ENCODE results near the gene ERICH6B.
A peak's percentile ranks its signal among the peaks of the same experiment; 100 is the strongest.

The ERICH6B gene

GRCh38 chr13:45503658-45504057, 111.9 kb downstream of the ERICH6B start:
- H3K36me3 Mint-ChIP-seq (ENCODE audit: insufficient read depth): peaks cover 62% of the 10 kb centered on the region
- peak overlapping the region; percentile 19 for H3K27ac Mint-ChIP-seq (ENCODE audit: low read depth)
- DNase-seq (ENCODE audit: low spot score in 2 of 2): no peak
- no peak overlapping the region for H3K4me3 Mint-ChIP-seq
- H3K4me1 Mint-ChIP-seq: peaks cover 18% of the 10 kb centered on the region
- H3K9me3 Mint-ChIP-seq: no peaks in the 10 kb centered on the region
- no peak for ATAC-seq (replicated peaks; ENCODE audit: extremely low read depth, poor library complexity, severe bottlenecking)
- no peaks in the 10 kb centered on the region for H3K27me3 Mint-ChIP-seq

DNA sequence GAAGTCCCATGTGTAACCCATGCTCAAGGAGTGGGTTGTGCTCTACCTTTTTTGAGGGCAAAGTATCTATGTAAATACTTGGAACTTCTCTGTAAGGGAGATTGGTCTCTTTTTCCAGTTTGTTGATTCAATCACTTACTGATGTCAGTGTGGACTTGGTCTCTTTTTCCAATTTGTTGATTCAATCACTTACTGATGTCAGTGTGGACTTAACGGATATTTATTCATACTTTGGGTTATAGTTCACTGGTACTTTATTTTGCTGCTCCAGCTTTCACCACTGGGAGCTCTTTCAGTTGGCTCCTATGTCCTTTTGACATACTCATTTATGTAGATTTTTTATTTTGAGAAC, 114.4 kb downstream of the ERICH6B start:
- DNase-seq (ENCODE audit: low spot score in 2 of 2) (no peak), ATAC-seq (replicated peaks; ENCODE audit: extremely low read depth, poor library complexity, severe bottlenecking) (no peak)
- H3K9me3 Mint-ChIP-seq: no peaks in the 10 kb centered on the region
- H3K4me3 Mint-ChIP-seq: no peak overlapping the region
- peaks cover 63% of the 10 kb centered on the region for H3K36me3 Mint-ChIP-seq (ENCODE audit: insufficient read depth)
- peaks cover 14% of the 10 kb centered on the region for H3K4me1 Mint-ChIP-seq
- no peaks in the 10 kb centered on the region for H3K27me3 Mint-ChIP-seq
- no peak overlapping the region for H3K27ac Mint-ChIP-seq (ENCODE audit: low read depth)

- no peak for DNase-seq (ENCODE audit: low spot score in 2 of 2)
- H3K4me3 Mint-ChIP-seq: no peak overlapping the region
- no peaks in the 10 kb centered on the region for H3K27me3 Mint-ChIP-seq
- H3K9me3 Mint-ChIP-seq: no peaks in the 10 kb centered on the region
- peaks cover 60% of the 10 kb centered on the region for H3K36me3 Mint-ChIP-seq (ENCODE audit: insufficient read depth)
- ATAC-seq (replicated peaks; ENCODE audit: extremely low read depth, poor library complexity, severe bottlenecking): no peak
- H3K27ac Mint-ChIP-seq (ENCODE audit: low read depth): no peak overlapping the region
- H3K4me1 Mint-ChIP-seq: peaks cover 11% of the 10 kb centered on the region
Measured at GRCh38 chr13:45500492-45501174, 114.9 kb downstream of the ERICH6B start.

DNA sequence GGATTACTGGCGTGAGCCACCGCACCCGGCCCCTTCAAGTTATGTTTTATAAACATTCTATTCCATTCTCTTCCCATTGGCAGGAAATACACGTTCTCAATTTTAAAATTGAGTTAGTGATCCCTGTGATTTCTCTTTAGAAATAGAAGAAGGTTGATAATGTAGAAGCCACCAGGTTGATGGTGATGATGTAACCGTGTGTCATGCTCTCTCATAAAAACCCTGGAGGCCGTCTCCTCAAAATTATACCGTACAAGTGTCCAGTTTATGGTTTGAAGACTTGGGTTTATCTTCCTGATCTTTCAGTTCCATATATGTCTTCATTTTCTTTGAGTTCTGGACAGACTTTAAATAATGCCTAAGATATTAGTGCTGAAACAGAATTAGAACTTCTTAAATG, 118.6 kb downstream of the ERICH6B start:
- ATAC-seq (replicated peaks; ENCODE audit: extremely low read depth, poor library complexity, severe bottlenecking) (no peak), DNase-seq (ENCODE audit: low spot score in 2 of 2) (no peak)
- Mint-ChIP-seq H3K4me3 (no peak overlapping the region), H3K27ac (ENCODE audit: low read depth) (peak overlapping the region; percentile 55), H3K27me3 (no peaks in the 10 kb centered on the region), H3K36me3 (ENCODE audit: insufficient read depth) (peaks cover 57% of the 10 kb centered on the region), H3K9me3 (no peaks in the 10 kb centered on the region), H3K4me1 (peaks cover 6% of the 10 kb centered on the region)

- H3K36me3 Mint-ChIP-seq (ENCODE audit: insufficient read depth): peaks cover 46% of the 10 kb centered on the region
- H3K27ac Mint-ChIP-seq (ENCODE audit: low read depth): no peak overlapping the region
- ATAC-seq (replicated peaks; ENCODE audit: extremely low read depth, poor library complexity, severe bottlenecking) (no peak), DNase-seq (ENCODE audit: low spot score in 2 of 2) (no peak)
- H3K4me1 Mint-ChIP-seq: no peaks in the 10 kb centered on the region
- no peaks in the 10 kb centered on the region for H3K27me3 Mint-ChIP-seq
- H3K9me3 Mint-ChIP-seq: no peaks in the 10 kb centered on the region
- no peak overlapping the region for H3K4me3 Mint-ChIP-seq
Measured at GRCh38 chr13:45492538-45492937, 123.0 kb downstream of the ERICH6B start.

All from central memory CD8-positive, alpha-beta T cell (primary cell).